Caki2 (cell line): Measurements from ENCODE around the gene EBF4. TPM values are rescaled to one million over a fixed set of nuclear protein-coding genes. Genes with fewer than 3 reads are reported as not detected.
"Not testable (repeated sequence)": the region's sequence is repeated elsewhere in the genome, so short reads cannot be mapped to it uniquely, and the experiment has no call there.

Experiments
- DNase-seq: peaks from one replicate; pipeline ENCODE4 v3.0.0-alpha.2; 2015; ENCODE audit warnings: low read depth
- in situ Hi-C: cut with HindIII; loops from 2 replicates; pipeline ENCODE4 v1.10.0; 2016; ENCODE audit warnings: low sequenced_read_pairs, low pct_unique_long_range_greater_than_20kb, mixed read lengths
- total RNA-seq: library from RNA; depleted of rRNA; stranded (reverse); fragments of >200 nt; shearing (Covaris generic); gene quantifications from 2 replicates; pipeline ENCODE4 v1.2.3, GENCODE V29; 2014; ENCODE audit warnings: low replicate concordance

EBF4 gene
- total RNA-seq, 1 experiment from 2014 or later, result 12.7 TPM

GRCh38 chr20:2695984-2696525 lies 3.5 kb downstream of the EBF4 start:
- in situ Hi-C loops, DNase-seq: not testable (repeated sequence)

GRCh38 chr20:2696646-2697045 lies 4.1 kb downstream of the EBF4 start:
- in situ Hi-C loops, result no loop called here
- no peak for DNase-seq

GRCh38 chr20:2697768-2698167 lies 5.2 kb downstream of the EBF4 start:
- no peak for DNase-seq
- in situ Hi-C loops, result no loop called here

- in situ Hi-C loops, result no loop called here
- no peak for DNase-seq
Measured at GRCh38 chr20:2698186-2698817, 5.7 kb downstream of the EBF4 start.

GRCh38 chr20:2698912-2699311 lies 6.3 kb downstream of the EBF4 start:
- in situ Hi-C loops, result no loop called here
- no peak for DNase-seq

GRCh38 chr20:2699775-2700413 lies 7.3 kb downstream of the EBF4 start:
- DNase-seq, result no peak
- in situ Hi-C loops, result no loop called here

- no peak for DNase-seq
- in situ Hi-C loops, result no loop called here
Measured at GRCh38 chr20:2700913-2701620, 8.5 kb downstream of the EBF4 start.

- in situ Hi-C loops, result no loop called here
- DNase-seq, result no peak
Measured at GRCh38 chr20:2701671-2702081, 9.1 kb downstream of the EBF4 start.

- in situ Hi-C loops, result no loop called here
- no peak for DNase-seq
Measured at GRCh38 chr20:2703716-2704475, 11.3 kb downstream of the EBF4 start.

GRCh38 chr20:2705931-2706645 lies 13.5 kb downstream of the EBF4 start:
- DNase-seq, result no peak
- in situ Hi-C loops, result no loop called here

- in situ Hi-C loops, result no loop called here
- DNase-seq, result no peak
Measured at GRCh38 chr20:2706688-2707352, 14.2 kb downstream of the EBF4 start.

- in situ Hi-C loops, result no loop called here
- DNase-seq, result no peak
Measured at GRCh38 chr20:2707353-2708072, 14.9 kb downstream of the EBF4 start.

GRCh38 chr20:2708073-2708415 lies 15.5 kb downstream of the EBF4 start:
- DNase-seq, result no peak
- in situ Hi-C loops, result no loop called here

- in situ Hi-C loops, result no loop called here
- no peak for DNase-seq
Measured at GRCh38 chr20:2708665-2709064, 16.1 kb downstream of the EBF4 start.

GRCh38 chr20:2709205-2709981 lies 16.8 kb downstream of the EBF4 start:
- in situ Hi-C loops, result no loop called here
- no peak for DNase-seq

- DNase-seq, result no peak
- in situ Hi-C loops, result no loop called here
Measured at GRCh38 chr20:2713285-2713684, 20.7 kb downstream of the EBF4 start.
